Karpas-422 (cell line): Measurements from ENCODE around the gene PALM. TPM values are rescaled to one million over a fixed set of nuclear protein-coding genes. Genes with fewer than 3 reads are reported as not detected.
A peak's percentile ranks its signal among the peaks of the same experiment; 100 is the strongest.
"Not testable (repeated sequence)": the region's sequence is repeated elsewhere in the genome, so short reads cannot be mapped to it uniquely, and the experiment has no call there.

Experiments
- DNase-seq: peaks from one replicate; pipeline ENCODE4 v3.0.0-alpha.2; 2015
- H2AFZ ChIP-seq: fragments of 200-600 bp; sonication (generic); 2 replicates; pipeline ENCODE4 v1.6.1; 2014; ENCODE audit warnings: antibody characterized with exemption, low read length, mixed read lengths
- H3K27ac ChIP-seq: fragments of 200-600 bp; sonication (generic); 2 replicates; pipeline ENCODE4 v1.5.1; 2014; ENCODE audit warnings: mild to moderate bottlenecking, low read length, moderate library complexity
- H3K27me3 ChIP-seq: fragments of 200-600 bp; sonication (generic); 2 replicates; pipeline ENCODE4 v1.6.1; 2014; ENCODE audit warnings: low read length, mixed read lengths
- H3K36me3 ChIP-seq: fragments of 200-600 bp; sonication (generic); 2 replicates; pipeline ENCODE4 v1.6.1; 2014; ENCODE audit warnings: low read length, mixed read lengths; ENCODE audit not compliant: insufficient read depth
- H3K4me1 ChIP-seq: fragments of 200-600 bp; sonication (generic); 2 replicates; pipeline ENCODE4 v1.6.1; 2014; ENCODE audit warnings: mild to moderate bottlenecking, low read length, mixed read lengths
- H3K4me2 ChIP-seq: fragments of 200-600 bp; sonication (generic); 2 replicates; pipeline ENCODE4 v1.6.1; 2014; ENCODE audit warnings: low read length, low read depth, mild to moderate bottlenecking; ENCODE audit not compliant: poor library complexity, severe bottlenecking
- H3K4me3 ChIP-seq: fragments of 200-600 bp; sonication (generic); 2 replicates; pipeline ENCODE4 v1.5.1; 2014; ENCODE audit warnings: mild to moderate bottlenecking, antibody characterized with exemption, low read length, mixed read lengths
- H3K79me2 ChIP-seq: fragments of 200-600 bp; sonication (generic); 2 replicates; pipeline ENCODE4 v1.6.1; 2014; ENCODE audit warnings: mild to moderate bottlenecking, low read length, mixed read lengths
- H3K9ac ChIP-seq: fragments of 200-600 bp; sonication (generic); 2 replicates; pipeline ENCODE4 v1.6.0; 2014; ENCODE audit warnings: low read length
- H3K9me2 ChIP-seq: fragments of 200-600 bp; sonication (generic), shearing (Covaris generic); replicated peaks from 2 replicates; pipeline ENCODE4 v1.6.0; 2014; ENCODE audit warnings: mild to moderate bottlenecking, low read length, moderate library complexity; ENCODE audit not compliant: insufficient read depth
- H3K9me3 ChIP-seq: fragments of 300-700, 200-600 bp; sonication (generic); 2 replicates; pipeline ENCODE4 v1.6.1; 2014; ENCODE audit warnings: low read length, mixed read lengths
- H4K20me1 ChIP-seq: fragments of 200-600 bp; sonication (generic); 2 replicates; pipeline ENCODE4 v1.6.1; 2014; ENCODE audit warnings: mild to moderate bottlenecking, antibody characterized with exemption, low read length, low read depth; ENCODE audit not compliant: insufficient read depth
- total RNA-seq: library from RNA; depleted of rRNA; stranded (reverse); fragments of >200 nt; shearing (Covaris generic); gene quantifications from 2 replicates; pipeline ENCODE4 v1.2.3, GENCODE V29; 2014; ENCODE audit warnings: low replicate concordance

The PALM gene
- total RNA-seq, 1 experiment from 2014 or later: 3.5 TPM

- not testable (repeated sequence) for H3K4me2 ChIP-seq, DNase-seq, H3K9me2 ChIP-seq, H3K79me2 ChIP-seq, H4K20me1 ChIP-seq, H3K27me3 ChIP-seq, H3K9me3 ChIP-seq, H3K4me1 ChIP-seq, H3K27ac ChIP-seq, H3K36me3 ChIP-seq, H2AFZ ChIP-seq, H3K9ac ChIP-seq, H3K4me3 ChIP-seq
Observed at GRCh38 chr19:740816-741505, 32.2 kb downstream of the PALM start.

GRCh38 chr19:741506-742131 lies 32.9 kb downstream of the PALM start:
- DNase-seq: peak; percentile 72
- no peaks in the 10 kb centered on the region for H3K36me3 ChIP-seq
- no peaks in the 10 kb centered on the region for H3K4me1 ChIP-seq
- no peaks in the 10 kb centered on the region for H4K20me1 ChIP-seq
- no peaks in the 10 kb centered on the region for H3K9me3 ChIP-seq
- H3K79me2 ChIP-seq: no peaks in the 10 kb centered on the region
- H3K4me2 ChIP-seq: no peak overlapping the region
- H3K27ac ChIP-seq: no peak overlapping the region
- H3K27me3 ChIP-seq: no peaks in the 10 kb centered on the region
- H2AFZ ChIP-seq: no peak overlapping the region
- no peak overlapping the region for H3K4me3 ChIP-seq
- no peaks in the 10 kb centered on the region for H3K9me2 ChIP-seq
- H3K9ac ChIP-seq: no peak overlapping the region

- Histone ChIP-seq H3K4me1 (no peaks in the 10 kb centered on the region), H3K36me3 (no peaks in the 10 kb centered on the region), H3K4me3 (no peak overlapping the region), H3K9ac (no peak overlapping the region), H3K27me3 (no peaks in the 10 kb centered on the region), H3K4me2 (no peak overlapping the region), H3K27ac (no peak overlapping the region), H3K9me2 (no peaks in the 10 kb centered on the region), H2AFZ (no peak overlapping the region), H3K9me3 (no peaks in the 10 kb centered on the region; the same call in 1 of the 2 replicates), H4K20me1 (no peaks in the 10 kb centered on the region), H3K79me2 (no peaks in the 10 kb centered on the region)
- DNase-seq: no peak
Observed at GRCh38 chr19:742540-743075, 33.9 kb downstream of the PALM start.

GRCh38 chr19:743168-743687 lies 34.5 kb downstream of the PALM start:
- no peak overlapping the region for H3K27ac ChIP-seq
- no peak for DNase-seq
- no peak overlapping the region for H3K4me2 ChIP-seq
- no peaks in the 10 kb centered on the region for H3K79me2 ChIP-seq
- H3K9me2 ChIP-seq: no peaks in the 10 kb centered on the region
- H3K4me1 ChIP-seq: no peaks in the 10 kb centered on the region
- H3K36me3 ChIP-seq: no peaks in the 10 kb centered on the region
- no peaks in the 10 kb centered on the region for H3K27me3 ChIP-seq
- no peak overlapping the region for H2AFZ ChIP-seq
- no peak overlapping the region for H3K4me3 ChIP-seq
- H3K9me3 ChIP-seq: no peaks in the 10 kb centered on the region; the same call in 1 of the 2 replicates
- no peak overlapping the region for H3K9ac ChIP-seq
- no peaks in the 10 kb centered on the region for H4K20me1 ChIP-seq

- not testable (repeated sequence) for H3K9me3 ChIP-seq, H3K79me2 ChIP-seq, H3K9ac ChIP-seq, H3K4me3 ChIP-seq, H3K36me3 ChIP-seq, H4K20me1 ChIP-seq, H3K4me1 ChIP-seq, DNase-seq, H3K27me3 ChIP-seq, H2AFZ ChIP-seq, H3K4me2 ChIP-seq, H3K9me2 ChIP-seq, H3K27ac ChIP-seq
Observed at GRCh38 chr19:745138-745537, 36.4 kb downstream of the PALM start.

GRCh38 chr19:746208-746819 lies 37.6 kb downstream of the PALM start:
- Histone ChIP-seq H3K79me2 (no peaks in the 10 kb centered on the region), H3K4me3 (no peak overlapping the region), H3K27ac (no peak overlapping the region), H3K9me2 (no peaks in the 10 kb centered on the region), H3K36me3 (no peaks in the 10 kb centered on the region), H3K4me1 (no peaks in the 10 kb centered on the region), H3K27me3 (no peaks in the 10 kb centered on the region), H3K9ac (no peak overlapping the region), H3K9me3 (no peaks in the 10 kb centered on the region; the same call in 1 of the 2 replicates), H2AFZ (no peak overlapping the region), H4K20me1 (no peaks in the 10 kb centered on the region), H3K4me2 (no peak overlapping the region)
- no peak for DNase-seq

- H3K9me3 ChIP-seq: no peaks in the 10 kb centered on the region; the same call in 1 of the 2 replicates
- DNase-seq: no peak
Observed at GRCh38 chr19:746956-747355, 38.2 kb downstream of the PALM start.

More at GRCh38 chr19:746956-747355, 38.2 kb downstream of the PALM start:
- Histone ChIP-seq H3K9me2 (no peaks in the 10 kb centered on the region), H4K20me1 (no peaks in the 10 kb centered on the region), H3K9ac (no peak overlapping the region), H3K4me3 (no peak overlapping the region), H3K4me1 (no peaks in the 10 kb centered on the region), H3K4me2 (no peak overlapping the region), H3K27ac (no peak overlapping the region), H2AFZ (no peak overlapping the region), H3K27me3 (no peaks in the 10 kb centered on the region), H3K79me2 (no peaks in the 10 kb centered on the region), H3K36me3 (no peaks in the 10 kb centered on the region)
